PC-9 (cell line): ENCODE results near the gene ABL1. TPM values are rescaled to one million over a fixed set of nuclear protein-coding genes. Genes with fewer than 3 reads are reported as not detected.
A peak's percentile ranks its signal among the peaks of the same experiment; 100 is the strongest.

ENCODE experiments used
- BruUV-seq: library from RNA; stranded (reverse); fragments of 400-500 nt; replicated peaks from 2 replicates; lab custom pipeline; 2021; lab: Mats Ljungman, UMichigan
- CTCF ChIA-PET: fragments of 300-600 bp; sonication (Branson Sonifier 250); formaldehyde crosslinking; loops from one replicate; lab custom pipeline; 2022; ENCODE audit warnings: antibody characterized with exemption; lab: Charles Lee
- POLR2A ChIA-PET: fragments of 300-600 bp; sonication (Branson Sonifier 250); formaldehyde crosslinking; loops from one replicate; lab custom pipeline; 2022; ENCODE audit warnings: antibody characterized with exemption; ENCODE audit not compliant: unreplicated experiment; lab: Charles Lee
- DNase-seq, 2 experiments: peaks; one replicate each; pipeline versions ENCODE4 v3.0.0 to v3.0.0-alpha.2; 2015 to 2022; ENCODE audit warnings: mixed read lengths in 1 of 2
- H2AFZ ChIP-seq: fragments of 200-600 bp; sonication (generic); 2 replicates; pipeline ENCODE4 v1.8.1; 2017; ENCODE audit warnings: antibody characterized with exemption
- H3F3A ChIP-seq: fragments of 200-600 bp; sonication (generic); 2 replicates; pipeline ENCODE4 v1.8.1; 2017; ENCODE audit warnings: antibody characterized with exemption, mild to moderate bottlenecking, low read depth; ENCODE audit not compliant: insufficient read depth
- H3K27ac ChIP-seq: fragments of 200-600 bp; sonication (generic); 2 replicates; pipeline ENCODE4 v1.6.1; 2016; ENCODE audit warnings: mixed run types
- H3K27me3 ChIP-seq: fragments of 200-600 bp; sonication (generic); 2 replicates; pipeline ENCODE4 v1.6.1; 2016; ENCODE audit warnings: low read depth, mixed run types; ENCODE audit not compliant: insufficient read depth
- H3K36me3 ChIP-seq: fragments of 200-600 bp; sonication (generic); 2 replicates; pipeline ENCODE4 v1.6.1; 2016; ENCODE audit warnings: low read depth, mixed run types
- H3K4me1 ChIP-seq: fragments of 200-600 bp; sonication (generic); replicated peaks from 2 replicates; pipeline ENCODE4 v1.6.1; 2016; ENCODE audit warnings: mixed run types; ENCODE audit not compliant: insufficient read depth
- H3K4me2 ChIP-seq: fragments of 200-600 bp; sonication (generic); 2 replicates; pipeline ENCODE4 v1.6.1; 2017; ENCODE audit warnings: mixed run types
- H3K4me3 ChIP-seq: fragments of 200-600 bp; sonication (generic); 2 replicates; pipeline ENCODE4 v1.6.1; 2016; ENCODE audit warnings: mixed run types
- H3K79me2 ChIP-seq: fragments of 200-600 bp; sonication (generic); 2 replicates; pipeline ENCODE4 v1.6.1; 2017; ENCODE audit warnings: low read depth, mixed run types
- H3K9me2 ChIP-seq: fragments of 200-600 bp; sonication (generic); 2 replicates; pipeline ENCODE4 v1.8.1; 2017; ENCODE audit warnings: mild to moderate bottlenecking; ENCODE audit not compliant: insufficient read depth
- H3K9me3 ChIP-seq: fragments of 200-600 bp; sonication (generic); 2 replicates; pipeline ENCODE4 v1.8.1; 2016; ENCODE audit warnings: low read depth; ENCODE audit not compliant: insufficient read depth
- H4K20me1 ChIP-seq: fragments of 200-600 bp; sonication (generic); 2 replicates; pipeline ENCODE4 v1.8.1; 2017; ENCODE audit not compliant: insufficient read depth
- CTCF ChIP-seq: fragments of 200-600 bp; sonication (generic); conservative IDR thresholded peaks from 2 replicates; pipeline ENCODE4 v1.6.1; 2017; ENCODE audit warnings: mixed run types, antibody characterized with exemption, mild to moderate bottlenecking, moderate library complexity
- EZH2 ChIP-seq: fragments of 200-600 bp; sonication (generic); IDR thresholded peaks from 2 replicates; pipeline ENCODE4 v1.8.0; 2017; ENCODE audit warnings: antibody characterized with exemption, low read depth
- intact Hi-C: fragments of 100-400 bp; cut with micrococcal nuclease; formaldehyde crosslinking; loops from one replicate; pipeline ENCODE4 v1.10.0; 2022; ENCODE audit not compliant: unreplicated experiment
- total RNA-seq: library from RNA; stranded (reverse); gene quantifications from 2 replicates; pipeline ENCODE4 v1.2.3, GENCODE V29; 2021

The ABL1 gene
- total RNA-seq, 1 experiment from 2014 or later: 54.8 TPM

GRCh38 chr9:130831077-130831476, 4.0 kb upstream of the ABL1 start:
- TF ChIP-seq EZH2 (no peak), CTCF (no peak)
- Histone ChIP-seq H3K27ac (no peak overlapping the region), H4K20me1 (no peaks in the 10 kb centered on the region), H3K36me3 (no peaks in the 10 kb centered on the region), H3K4me2 (no peak overlapping the region), H3K9me2 (no peaks in the 10 kb centered on the region), H2AFZ (no peak overlapping the region), H3F3A (peaks cover 29% of the 10 kb centered on the region; the same call in 1 of the 2 replicates), H3K4me1 (peaks cover 13% of the 10 kb centered on the region), H3K79me2 (peaks cover 16% of the 10 kb centered on the region), H3K9me3 (peaks cover 8% of the 10 kb centered on the region; the same call in 1 of the 2 replicates), H3K27me3 (no peaks in the 10 kb centered on the region), H3K4me3 (no peak overlapping the region)
- DNase-seq: no peak
- POLR2A ChIA-PET: no interaction called here
- CTCF ChIA-PET: no interaction called here
- intact Hi-C loops: no loop called here
- BruUV-seq: no TSS peak

- no peak for DNase-seq
- Histone ChIP-seq H3K9me2 (no peaks in the 10 kb centered on the region), H3K9me3 (peaks cover 8% of the 10 kb centered on the region; the same call in 1 of the 2 replicates), H3K4me2 (peak overlapping the region; percentile 97), H2AFZ (no peak overlapping the region), H3K36me3 (no peaks in the 10 kb centered on the region), H3F3A (peaks cover 37% of the 10 kb centered on the region; the same call in 1 of the 2 replicates), H3K27ac (no peak overlapping the region), H3K4me1 (peaks cover 30% of the 10 kb centered on the region), H3K79me2 (peaks cover 38% of the 10 kb centered on the region), H3K4me3 (no peak overlapping the region), H4K20me1 (peaks cover 7% of the 10 kb centered on the region), H3K27me3 (no peaks in the 10 kb centered on the region)
- intact Hi-C loops: loop anchor here (1.0 kb wide), 1 partner anchor 8 kb away; no protein-coding TSS in a partner anchor
- BruUV-seq: no TSS peak
- POLR2A ChIA-PET: no interaction called here
- no peak for TF ChIP-seq EZH2
- no peak for TF ChIP-seq CTCF
- CTCF ChIA-PET: no interaction called here
Measured at GRCh38 chr9:130833031-130833990, 1.7 kb upstream of the ABL1 start.

- Histone ChIP-seq H3K4me2 (peak overlapping the region; percentile 98), H4K20me1 (peaks cover 7% of the 10 kb centered on the region), H3K36me3 (no peaks in the 10 kb centered on the region; the same call in 1 of the 2 replicates), H3K9me2 (no peaks in the 10 kb centered on the region), H3K27ac (no peak overlapping the region), H3K79me2 (peaks cover 62% of the 10 kb centered on the region), H3F3A (peaks cover 27% of the 10 kb centered on the region; the same call in 1 of the 2 replicates), H3K9me3 (no peaks in the 10 kb centered on the region), H3K27me3 (no peaks in the 10 kb centered on the region), H3K4me1 (peaks cover 30% of the 10 kb centered on the region), H3K4me3 (peak overlapping the region; percentile 72), H2AFZ (peak overlapping the region; percentile 78)
- POLR2A ChIA-PET: interaction anchor here (0.5 to 0.6 kb wide), 2 partner anchors 41 to 64 kb away, joined by 4 read pairs; no protein-coding TSS in a partner anchor
- intact Hi-C loops: no loop called here
- BruUV-seq: TSS peak; percentile 42
- CTCF ChIA-PET: interaction anchor here (0.5 to 0.8 kb wide), 3 partner anchors 12 to 128 kb away, joined by 3 to 5 read pairs (median 4); no protein-coding TSS in a partner anchor
- TF ChIP-seq CTCF (no peak), EZH2 (no peak)
- DNase-seq: peak in 1 of 2 experiments; percentile 27
Measured at GRCh38 chr9:130835441-130836298, 616 bp downstream of the ABL1 start.
